ENCODE results near the gene SYNGR3. TPM values are rescaled to one million over a fixed set of nuclear protein-coding genes. Genes with fewer than 3 reads are reported as not detected.
A peak's percentile ranks its signal among the peaks of the same experiment; 100 is the strongest.

SYNGR3 gene
- polyA plus RNA-seq, 1 donor from 2014 or later: 61.0 TPM

- H3K27me3 ChIP-seq (ENCODE audit: insufficient read depth, low read depth, low read length): peaks cover 21% of the 10 kb centered on the region
- H3K9me3 ChIP-seq (ENCODE audit: low read length): no peaks in the 10 kb centered on the region
Observed at GRCh38 chr16:1991588-1991947, 1.8 kb downstream of the SYNGR3 start.

GRCh38 chr16:1991948-1992703 lies 2.4 kb downstream of the SYNGR3 start:
- H3K27ac ChIP-seq (ENCODE audit: low read length): no peak overlapping the region
- no peaks in the 10 kb centered on the region for H4K20me1 ChIP-seq (ENCODE audit: insufficient read depth)
- H3K36me3 ChIP-seq (ENCODE audit: insufficient read depth, low read length): no peaks in the 10 kb centered on the region
- peak overlapping the region; percentile 88 for H3K4me3 ChIP-seq (ENCODE audit: low read length)
- no peak overlapping the region for H2AFZ ChIP-seq (ENCODE audit: low read depth, low read length)
- H3F3A ChIP-seq (ENCODE audit: insufficient read depth, low read length, poor library complexity, severe bottlenecking): no peaks in the 10 kb centered on the region
- H3K27me3 ChIP-seq (ENCODE audit: insufficient read depth, low read depth, low read length): peaks cover 21% of the 10 kb centered on the region
- no peak overlapping the region for H3K4me2 ChIP-seq (ENCODE audit: low read length)
- no peak for TF ChIP-seq MXI1 (conservative IDR thresholded peaks at IDR 0.05; ENCODE audit: poor library complexity, severe bottlenecking)
- TF ChIP-seq CTCF (IDR thresholded peaks at IDR 0.05; ENCODE audit: poor library complexity, severe bottlenecking): peak; percentile 10
- no peaks in the 10 kb centered on the region for H3K79me2 ChIP-seq (replicated peaks; ENCODE audit: insufficient read depth, low read length)
- no peaks in the 10 kb centered on the region for H3K9me2 ChIP-seq (ENCODE audit: insufficient read depth, low read length)
- no peaks in the 10 kb centered on the region for H3K9me3 ChIP-seq (ENCODE audit: low read length)
- no peak overlapping the region for H3K9ac ChIP-seq (ENCODE audit: low read length)

More at GRCh38 chr16:1991588-1991947, 1.8 kb downstream of the SYNGR3 start:
- TF ChIP-seq EZH2 (IDR thresholded peaks at IDR 0.05; ENCODE audit: borderline replicate concordance, insufficient read depth, low read length, poor library complexity, severe bottlenecking) (no peak), CTCF (IDR thresholded peaks at IDR 0.05; ENCODE audit: poor library complexity, severe bottlenecking) (no peak), MXI1 (conservative IDR thresholded peaks at IDR 0.05; ENCODE audit: poor library complexity, severe bottlenecking) (no peak), REST (IDR thresholded peaks at IDR 0.05; ENCODE audit: borderline replicate concordance) (no peak), TAF1 (IDR thresholded peaks at IDR 0.05; ENCODE audit: low read depth) (no peak), SMC3 (conservative IDR thresholded peaks at IDR 0.05; ENCODE audit: poor library complexity) (no peak), RAD21 (conservative IDR thresholded peaks at IDR 0.05) (no peak), EP300 (conservative IDR thresholded peaks at IDR 0.05; ENCODE audit: poor library complexity, severe bottlenecking) (no peak), POLR2AphosphoS5 (IDR thresholded peaks at IDR 0.05) (no peak)
- no peak overlapping the region for H3K4me2 ChIP-seq (ENCODE audit: low read length)
- no peaks in the 10 kb centered on the region for H3K9me2 ChIP-seq (ENCODE audit: insufficient read depth, low read length)
- H2AFZ ChIP-seq (ENCODE audit: low read depth, low read length): no peak overlapping the region
- no peak overlapping the region for H3K27ac ChIP-seq (ENCODE audit: low read length)
- H3K36me3 ChIP-seq (ENCODE audit: insufficient read depth, low read length): no peaks in the 10 kb centered on the region
- H3F3A ChIP-seq (ENCODE audit: insufficient read depth, low read length, poor library complexity, severe bottlenecking): no peaks in the 10 kb centered on the region
- H3K79me2 ChIP-seq (replicated peaks; ENCODE audit: insufficient read depth, low read length): no peaks in the 10 kb centered on the region
- H3K9ac ChIP-seq (ENCODE audit: low read length): no peak overlapping the region
- H4K20me1 ChIP-seq (ENCODE audit: insufficient read depth): no peaks in the 10 kb centered on the region
- H3K4me3 ChIP-seq (ENCODE audit: low read length): peak overlapping the region; percentile 88
